NK-92 treated with Interleukin-12 subunit alpha and Interleukin-12 subunit beta, amount 100 ng/mL, for 24 hours (cell line): ENCODE measurements around the gene RGS9BP.
"Not testable (repeated sequence)": the region's sequence is repeated elsewhere in the genome, so short reads cannot be mapped to it uniquely, and the experiment has no call there.

Source experiments
- DNase-seq: peaks from one replicate; lab custom pipeline; 2025; lab: John Stamatoyannopoulos, UW

The RGS9BP gene

DNA sequence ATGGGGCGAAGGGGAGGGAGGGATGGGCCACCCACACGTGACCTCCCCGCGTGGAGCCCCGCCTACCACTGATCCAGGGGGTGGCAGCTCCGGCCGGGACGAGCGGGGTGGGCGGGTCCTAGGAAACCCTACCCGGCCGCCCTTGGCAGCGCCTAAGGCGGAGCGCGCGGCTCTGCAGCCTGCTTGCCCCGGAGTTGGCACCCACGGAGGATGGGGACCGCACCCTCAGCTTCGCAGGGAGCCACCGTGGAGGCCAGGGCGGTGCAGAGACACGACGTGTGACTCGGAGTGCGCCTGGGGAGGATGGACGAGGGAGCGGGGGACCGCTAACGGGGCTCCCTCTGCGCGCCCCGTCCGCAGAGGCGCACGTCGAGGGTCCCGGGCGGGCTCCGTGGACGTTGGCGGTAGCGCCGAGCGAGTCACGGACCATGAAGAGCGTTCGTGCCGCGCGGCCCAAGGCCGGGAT, at the start of gene RGS9BP:
RGS9BP (plus strand) TSS at position 129 of the 466 bp plus-strand sequence. CDS start 416 bp downstream, outside the sequence.
- no peak for DNase-seq

DNA sequence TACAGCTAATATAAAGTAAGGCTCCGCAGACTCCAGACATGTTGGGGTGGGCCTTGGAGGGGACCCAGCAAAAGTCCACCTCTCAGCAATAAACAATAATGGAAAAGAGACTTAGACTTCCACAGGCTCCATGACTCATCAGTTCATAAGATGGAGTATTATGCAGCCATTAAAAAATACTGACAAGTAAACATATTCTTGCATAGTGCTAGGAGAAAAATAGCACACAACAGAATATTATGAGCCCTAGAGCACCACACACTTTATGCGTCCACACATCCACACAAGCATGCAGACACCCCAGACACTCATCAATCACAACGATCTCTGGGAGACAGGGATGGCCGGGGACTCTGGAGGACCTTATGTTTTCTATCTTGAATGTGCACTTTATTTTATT, 48.7 kb upstream of the RGS9BP start:
- no peak for DNase-seq

DNA sequence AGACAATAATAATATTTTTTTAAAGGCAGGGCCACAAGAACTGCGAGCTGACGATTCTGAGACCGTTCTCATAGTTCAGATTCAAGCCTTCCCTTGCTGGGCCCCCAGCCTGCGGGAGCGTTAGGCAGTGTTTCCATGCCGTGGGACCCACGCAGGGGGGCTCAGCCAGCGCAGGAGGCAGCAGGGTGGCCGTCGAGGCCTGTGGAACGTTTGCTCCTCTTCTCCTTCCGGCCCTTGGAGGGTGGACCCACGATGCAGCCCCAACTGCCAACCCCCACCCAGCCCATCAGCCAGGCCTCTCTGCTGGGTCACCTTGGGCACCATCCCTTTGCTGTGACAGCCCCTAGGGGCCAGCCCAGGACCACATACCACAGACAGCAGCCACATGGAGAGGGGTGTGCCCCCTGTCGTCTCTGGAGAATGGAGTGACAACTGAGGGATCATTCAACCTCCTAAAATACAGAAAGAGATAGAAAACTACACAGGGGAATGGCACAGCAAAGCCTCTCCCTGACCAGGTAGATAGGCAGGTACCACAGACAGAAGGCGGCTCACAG, 47.9 kb upstream of the RGS9BP start:
- no peak for DNase-seq

GRCh38 chr19:32630338-32630737, 45.3 kb upstream of the RGS9BP start:
- DNase-seq: no peak

- no peak for DNase-seq
These were observed 44.3 kb upstream of the RGS9BP start for GRCh38 chr19:32631381-32631780.

DNA sequence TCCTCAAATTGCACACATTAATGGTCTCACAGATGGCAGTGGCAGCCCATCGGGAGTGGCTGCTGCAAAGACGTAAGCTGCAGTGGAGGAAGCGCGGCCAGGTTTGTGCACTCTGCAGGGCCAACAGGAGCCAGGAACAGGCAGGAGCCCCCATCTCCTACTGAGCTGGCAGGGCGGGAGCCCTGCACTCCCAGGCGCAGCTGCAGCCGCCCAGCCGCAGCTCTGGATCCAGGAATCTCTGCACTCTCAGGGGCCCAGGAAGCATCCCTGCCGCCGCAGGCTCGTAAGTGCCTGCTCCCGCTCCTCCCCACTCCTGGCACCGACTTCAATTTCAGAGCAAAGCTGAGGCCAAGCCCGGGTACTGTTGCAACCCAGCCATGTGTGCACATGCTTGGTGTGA, 38.2 kb upstream of the RGS9BP start:
- no peak for DNase-seq

- DNase-seq: no peak
These were observed 37.0 kb upstream of the RGS9BP start for GRCh38 chr19:32638625-32639024.

GRCh38 chr19:32642771-32643170, 32.9 kb upstream of the RGS9BP start:
- no peak for DNase-seq

DNA sequence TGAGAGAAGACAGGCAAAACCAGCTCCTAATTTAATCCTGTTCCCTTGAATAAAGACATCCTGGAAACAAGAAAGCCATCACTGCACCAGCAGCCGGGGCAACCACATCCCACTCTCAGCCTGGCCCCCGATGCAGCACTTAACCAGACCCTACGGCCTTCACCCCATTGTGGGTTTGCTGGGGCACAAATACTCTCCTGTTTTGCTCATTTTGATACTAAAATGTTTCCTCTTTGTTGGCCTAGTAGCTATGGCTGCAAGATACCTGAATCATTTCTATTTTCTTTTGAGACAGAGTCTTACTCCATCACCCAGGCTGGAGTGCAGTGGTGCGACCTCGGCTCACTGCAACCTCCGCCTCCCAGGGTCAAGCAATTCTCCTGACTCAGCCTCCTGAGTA, 29.1 kb upstream of the RGS9BP start:
- no peak for DNase-seq

- no peak for DNase-seq
These were observed 28.3 kb upstream of the RGS9BP start for GRCh38 chr19:32647361-32647760.

DNA sequence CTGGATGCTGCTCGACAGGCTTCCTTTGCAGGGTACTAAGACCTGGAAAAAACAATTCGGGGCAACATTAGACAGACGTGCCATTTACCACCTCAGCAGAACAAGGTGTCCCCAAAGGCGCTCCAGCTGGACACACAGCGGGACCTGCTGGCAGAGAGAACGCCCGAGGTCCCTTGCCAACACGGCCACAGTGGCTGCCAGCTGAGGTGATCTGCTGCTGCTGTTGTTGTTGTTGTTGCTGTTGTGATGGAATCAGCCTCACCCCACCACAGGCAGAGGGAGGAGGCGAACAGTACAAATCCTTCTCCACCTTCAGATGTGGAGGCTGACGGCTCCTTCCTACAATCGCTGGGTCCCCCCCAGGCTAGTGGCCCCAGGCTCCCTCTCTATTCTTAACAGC, 25.9 kb upstream of the RGS9BP start:
- DNase-seq: no peak

GRCh38 chr19:32650671-32651070, 25.0 kb upstream of the RGS9BP start:
- DNase-seq: no peak

DNA sequence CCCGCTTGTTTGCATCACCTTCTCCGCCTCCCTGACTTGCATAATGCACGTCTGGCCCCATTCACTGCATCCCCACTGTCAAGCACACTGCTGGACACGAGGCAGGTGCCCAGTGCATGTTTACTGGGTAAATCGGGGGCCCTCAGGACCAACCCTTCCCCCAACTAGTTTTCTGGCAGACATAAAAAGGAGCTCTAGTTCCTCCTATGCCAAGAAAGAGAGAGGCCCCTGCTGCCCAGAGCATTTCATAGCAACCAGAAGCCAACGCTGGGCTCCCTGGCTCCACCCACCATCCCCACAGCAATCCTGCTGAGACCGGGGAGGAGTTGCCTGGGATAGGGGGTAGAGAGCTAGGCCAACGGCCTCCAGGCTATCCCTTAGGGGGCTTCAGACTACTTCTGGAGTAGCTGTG, 23.9 kb upstream of the RGS9BP start:
- no peak for DNase-seq

DNA sequence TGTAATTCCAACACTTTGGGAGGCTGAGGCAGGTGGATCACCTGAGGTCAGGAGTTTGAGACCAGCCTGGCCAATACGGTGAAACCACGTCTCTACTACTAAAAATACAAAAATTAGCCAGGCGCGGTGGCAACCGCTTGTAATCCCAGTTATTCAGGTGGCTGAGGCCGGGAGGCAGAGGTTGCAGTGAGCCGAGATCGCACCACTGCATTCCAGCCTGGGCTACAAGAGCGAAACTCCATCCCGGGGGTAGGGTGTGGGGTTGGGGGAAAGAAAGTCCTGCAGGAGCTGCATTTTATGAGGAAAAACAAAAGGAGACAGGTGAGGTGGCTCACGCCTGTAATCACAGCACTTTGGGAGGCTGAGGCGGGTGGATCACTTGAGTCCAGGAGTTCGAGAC, 23.3 kb upstream of the RGS9BP start:
- not testable (repeated sequence) for DNase-seq

DNA sequence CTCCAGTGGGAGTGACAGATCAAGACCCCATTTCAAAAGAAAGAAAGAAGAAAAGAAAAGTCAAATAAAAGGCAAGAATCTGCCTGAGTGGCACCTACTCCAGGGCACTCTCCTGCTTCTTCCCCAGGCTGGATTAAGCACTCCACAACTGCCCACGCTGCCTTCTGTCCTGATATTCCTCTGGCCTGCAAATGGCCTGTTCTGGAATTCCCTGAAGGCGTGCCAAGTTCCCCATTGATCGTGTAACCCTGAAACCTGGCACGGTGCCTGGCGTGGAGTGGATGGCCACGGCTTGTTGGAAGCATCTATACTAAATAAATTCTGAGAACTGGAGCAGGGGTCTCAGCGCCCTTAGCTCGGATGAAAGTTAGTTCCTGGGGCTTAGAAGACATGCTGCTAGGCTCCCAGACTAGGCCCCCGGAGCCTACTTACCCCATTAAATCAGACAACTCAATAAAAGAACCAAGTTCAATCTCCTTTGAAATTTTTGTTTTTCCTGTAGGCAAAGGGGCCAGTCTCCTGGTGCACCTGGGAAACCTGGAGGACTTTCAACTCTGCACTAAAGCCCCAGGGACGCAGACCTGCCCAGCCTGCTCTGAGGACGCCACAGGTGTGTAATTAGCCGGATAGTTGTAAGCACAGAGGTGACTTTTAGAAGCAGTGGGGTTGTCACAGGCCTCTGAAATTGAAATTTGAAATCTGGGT, 22.6 kb upstream of the RGS9BP start:
- no peak for DNase-seq

- DNase-seq: no peak
These were observed 22.1 kb upstream of the RGS9BP start for GRCh38 chr19:32653599-32653915.

DNA sequence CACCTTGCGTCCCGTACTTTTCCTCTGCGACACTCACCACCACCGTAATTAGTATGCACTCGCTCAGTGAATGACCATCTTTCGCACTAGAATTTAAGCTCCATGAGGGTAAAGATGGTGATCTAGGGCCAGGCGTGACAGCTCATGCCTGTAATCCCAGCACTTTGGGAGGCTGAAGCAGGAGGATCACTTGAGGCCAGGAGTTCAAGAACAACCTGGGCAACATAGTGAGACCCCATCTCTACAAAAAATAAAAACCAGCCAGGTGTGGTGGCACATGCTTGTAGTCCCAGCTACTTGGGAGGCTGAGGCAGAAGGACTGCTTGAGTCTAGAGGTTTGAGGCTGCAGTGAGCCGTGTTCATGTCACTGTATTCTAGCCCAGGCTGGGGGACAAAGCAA, 19.3 kb upstream of the RGS9BP start:
- DNase-seq: not testable (repeated sequence)

DNA sequence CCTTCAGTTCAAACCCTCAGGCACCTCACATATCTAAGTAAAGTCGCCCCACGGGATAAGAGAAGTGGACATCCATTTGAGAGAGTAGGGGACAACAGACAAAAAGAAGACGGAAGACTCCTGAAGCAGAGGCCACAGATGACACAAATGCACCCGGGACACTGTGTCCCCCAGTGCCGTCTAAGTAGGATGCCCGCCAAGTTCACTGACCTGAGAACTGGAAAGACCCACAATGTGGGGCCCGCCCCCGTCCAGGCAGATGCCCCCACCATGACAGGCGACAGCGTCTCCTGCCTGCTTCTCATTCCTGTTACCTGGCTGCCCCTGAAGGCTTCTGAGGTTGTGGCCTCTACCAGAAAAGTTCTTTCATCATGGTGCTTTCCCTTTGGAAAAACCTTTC, 17.6 kb upstream of the RGS9BP start:
- DNase-seq: no peak

DNA sequence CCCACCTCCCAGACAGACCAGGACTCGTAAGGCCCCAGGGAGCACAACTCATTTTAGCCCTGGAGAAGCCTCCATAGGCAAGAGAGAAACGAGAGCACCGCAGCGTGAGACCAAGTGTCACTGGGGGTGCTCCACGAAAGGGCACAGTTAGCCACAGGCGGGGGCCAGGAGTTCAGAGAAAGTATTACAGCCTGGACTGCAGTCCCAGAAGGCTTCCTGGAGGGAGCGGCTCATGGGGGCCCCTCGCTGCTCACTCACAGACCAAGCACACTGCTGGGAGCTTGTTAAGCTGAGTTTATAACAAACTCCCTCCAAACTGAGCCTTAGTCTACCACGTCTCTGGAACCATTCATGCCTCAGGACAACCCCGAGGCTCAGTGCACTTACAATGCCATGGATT, 17.1 kb upstream of the RGS9BP start:
- DNase-seq: no peak

DNA sequence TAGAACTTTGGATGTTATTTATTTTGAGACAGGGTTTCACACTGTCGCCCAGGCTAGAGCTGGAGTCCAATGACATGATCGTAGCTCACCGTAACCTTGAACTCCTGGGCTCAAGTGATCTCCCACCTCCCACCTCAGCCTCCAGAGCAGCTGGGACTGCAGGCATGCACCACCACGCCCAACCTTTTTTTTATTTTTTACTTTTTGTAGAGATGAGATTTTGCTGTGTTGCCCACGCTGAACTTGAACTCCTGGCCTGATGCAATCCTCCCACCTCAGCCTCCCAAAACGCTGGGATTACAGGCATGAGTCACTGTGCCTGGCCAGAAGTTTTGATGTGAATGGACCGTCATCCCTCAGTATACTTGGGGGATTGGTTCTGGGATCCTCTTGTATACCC, 14.3 kb upstream of the RGS9BP start:
- DNase-seq: no peak

DNA sequence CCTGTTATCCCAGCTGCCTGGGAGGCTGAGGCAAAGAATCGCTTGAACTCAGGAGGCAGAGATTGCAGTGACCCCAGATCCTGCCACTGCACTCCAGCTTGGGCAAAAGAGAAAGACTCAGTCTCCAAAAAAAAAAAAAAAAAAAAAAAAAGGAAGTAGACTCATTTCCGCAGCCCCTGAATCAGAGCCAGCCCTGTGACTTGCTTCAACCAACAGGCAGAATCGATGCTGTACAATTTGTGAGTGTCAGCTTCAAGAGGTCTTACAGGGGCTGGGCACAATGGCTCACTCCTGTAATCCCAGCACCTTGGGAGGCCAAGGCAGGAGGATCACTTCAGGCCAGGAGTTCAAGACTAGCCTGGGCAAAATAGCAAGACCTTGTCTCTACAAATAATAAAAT, 13.5 kb upstream of the RGS9BP start:
- DNase-seq: no peak

DNA sequence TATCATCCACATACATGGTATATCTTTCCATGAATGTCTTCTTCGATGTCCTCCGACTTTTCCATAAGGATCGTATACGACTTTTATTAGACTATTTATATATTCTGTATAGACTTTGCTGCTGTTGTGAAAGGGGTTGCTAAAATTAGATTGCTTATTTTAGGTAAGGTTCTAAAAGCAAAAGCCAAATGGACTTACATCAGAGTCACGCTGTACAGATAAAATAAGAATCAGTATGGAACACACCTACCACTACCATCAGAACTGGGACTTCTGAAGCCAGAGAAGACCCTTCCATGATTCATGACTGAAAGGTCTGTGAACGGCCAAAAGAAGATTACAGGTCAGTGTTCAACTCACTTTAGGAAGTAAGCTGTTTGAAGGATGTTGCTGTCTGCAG, 9.6 kb upstream of the RGS9BP start:
- DNase-seq: no peak

DNA sequence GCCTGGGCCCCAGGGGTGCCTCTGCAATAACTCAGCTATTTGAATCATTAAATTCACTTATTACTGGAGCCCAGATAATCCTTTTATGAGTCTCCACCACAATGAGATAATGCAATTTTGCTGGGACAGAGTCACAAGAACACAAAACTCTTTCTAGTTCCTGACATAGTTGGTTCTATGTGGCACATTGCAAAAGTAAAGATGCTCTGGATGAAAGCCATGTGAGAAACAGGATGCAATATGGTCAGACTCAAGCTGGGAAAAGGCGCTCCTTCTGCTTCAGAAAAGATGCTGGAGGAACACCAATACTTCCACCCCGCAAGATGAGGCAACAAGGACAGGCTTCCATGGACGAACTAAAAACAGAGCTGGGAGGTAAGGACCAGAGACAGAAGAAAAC, 6.3 kb upstream of the RGS9BP start:
- DNase-seq: no peak

DNA sequence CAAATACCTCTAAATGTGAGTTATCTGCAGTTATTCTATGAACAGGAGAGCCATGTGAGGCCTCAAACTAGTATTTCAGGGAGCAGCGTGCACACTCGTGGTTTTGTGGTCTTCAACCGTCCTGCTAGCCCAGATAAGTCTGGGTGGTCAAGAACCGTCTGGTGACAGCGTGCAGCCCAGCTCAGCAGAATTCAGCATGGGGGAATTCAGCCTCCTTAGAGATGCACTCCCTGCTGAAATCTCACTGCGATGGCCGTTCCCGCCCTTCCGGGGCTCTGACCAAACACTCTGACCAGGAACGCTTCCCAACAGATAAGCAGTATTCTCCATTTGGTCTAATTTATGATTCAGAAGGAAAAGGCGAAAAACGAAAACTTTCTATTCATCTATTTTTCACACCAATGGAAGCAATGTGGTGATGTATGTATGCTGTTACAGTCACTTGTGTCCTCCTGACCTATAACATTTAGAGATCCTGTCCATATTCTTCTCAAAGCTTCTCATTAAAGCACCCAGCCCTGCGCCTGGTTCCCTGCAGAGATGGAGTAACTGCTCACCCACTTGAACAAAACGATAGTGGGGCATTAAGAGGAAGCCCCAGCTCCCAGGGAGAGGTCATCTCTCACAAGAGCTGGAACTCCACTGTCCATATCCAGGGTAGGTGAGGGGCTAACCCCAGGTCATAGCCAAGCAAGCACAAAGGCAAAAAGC, 3.6 kb upstream of the RGS9BP start:
- no peak for DNase-seq
